CD4-positive, CD25-positive, alpha-beta regulatory T cell (primary cell): ENCODE results near the gene FRMD3. TPM values are rescaled to one million over a fixed set of nuclear protein-coding genes. Genes with fewer than 3 reads are reported as not detected.

ENCODE experiments used
- ATAC-seq, 2 donors: fragments of 150-1000 bp; cut with Tn5 transposase; one replicate each; pipeline ENCODE4 v1.10.0; 2021; ENCODE audit warnings: low read depth in 2 of 2, moderate number of reproducible peaks in 2 of 2, moderate library complexity in 1 of 2
- DNase-seq, 3 donors: peaks; one replicate each; pipeline versions ENCODE4 v3.0.0 to v3.0.0-alpha.2; 2012 to 2022; ENCODE audit warnings: mixed read lengths in 1 of 3
- H3K27ac ChIP-seq: one replicate; pipeline ENCODE4 v1.7.0; 2013; ENCODE audit warnings: mild to moderate bottlenecking, low read length; ENCODE audit not compliant: insufficient read depth, poor library complexity, severe bottlenecking
- H3K27me3 ChIP-seq: one replicate; pipeline ENCODE4 v1.7.0; 2013; ENCODE audit warnings: low read length; ENCODE audit not compliant: control insufficient read depth, insufficient read depth
- H3K36me3 ChIP-seq: one replicate; pipeline ENCODE4 v1.7.0; 2013; ENCODE audit warnings: mild to moderate bottlenecking, low read length, moderate library complexity; ENCODE audit not compliant: control insufficient read depth, insufficient read depth
- H3K4me1 ChIP-seq: 2 replicates; pipeline ENCODE4 v1.7.0; 2013; ENCODE audit warnings: mild to moderate bottlenecking, low read length; ENCODE audit not compliant: insufficient read depth, control insufficient read depth, poor library complexity, severe bottlenecking
- H3K4me3 ChIP-seq: one replicate; pipeline ENCODE4 v1.7.0; 2013; ENCODE audit warnings: low read depth, mild to moderate bottlenecking, low read length, moderate library complexity
- H3K9me3 ChIP-seq, 2 experiments: 1 replicate in 1 of 2; 2 replicates in 1 of 2; pipeline ENCODE4 v1.7.0; 2013; ENCODE audit warnings: low read length in 2 of 2, mild to moderate bottlenecking in 1 of 2, moderate library complexity in 1 of 2; ENCODE audit not compliant: control insufficient read depth in 2 of 2
- H3K27ac Mint-ChIP-seq, 3 donors: one replicate each; pipeline ENCODE4 v1.8.0; 2020 to 2022; ENCODE audit warnings: mild to moderate bottlenecking in 3 of 3, mixed read lengths in 3 of 3, moderate library complexity in 2 of 3
- H3K27me3 Mint-ChIP-seq: one replicate; pipeline ENCODE4 v1.8.0; 2022; ENCODE audit warnings: mild to moderate bottlenecking, mixed read lengths
- H3K36me3 Mint-ChIP-seq: one replicate; pipeline ENCODE4 v1.8.0; 2020; ENCODE audit warnings: mixed read lengths
- H3K4me1 Mint-ChIP-seq, 4 donors: one replicate each; pipeline ENCODE4 v1.8.0; 2020 to 2022; ENCODE audit warnings: mixed read lengths in 4 of 4, mild to moderate bottlenecking in 1 of 4
- H3K4me3 Mint-ChIP-seq, 4 donors: one replicate each; pipeline ENCODE4 v1.8.0; 2020 to 2022; ENCODE audit warnings: mild to moderate bottlenecking in 4 of 4, mixed read lengths in 4 of 4, moderate library complexity in 3 of 4
- H3K9me3 Mint-ChIP-seq, 7 donors: one replicate each; pipeline ENCODE4 v1.8.0; 2020 to 2022; ENCODE audit warnings: mixed read lengths in 7 of 7, mild to moderate bottlenecking in 3 of 7, moderate library complexity in 2 of 7
- polyA plus RNA-seq, 4 donors: library from polyadenylated mRNA; unstranded; fragments of 300-500 nt; fragmentation: Illumina TruSeq; gene quantifications; one replicate each; pipeline ENCODE4 v1.2.3, GENCODE V29; 2021
- total RNA-seq: library from RNA; stranded (reverse); gene quantifications from one replicate; pipeline ENCODE4 v1.2.3, GENCODE V29; 2022

Gene FRMD3
- total and polyA plus RNA-seq, 5 donors from 2014 or later, result 0.25 to 2.8 TPM; not detected in 3

GRCh38 chr9:83291196-83291595 lies 247.0 kb downstream of the FRMD3 start:
- H3K27ac Mint-ChIP-seq, result no peak overlapping the region
- Histone ChIP-seq H3K27me3 (no peaks in the 10 kb centered on the region), H3K4me1 (no peaks in the 10 kb centered on the region), H3K4me3 (no peak overlapping the region), H3K9me3 (no peaks in the 10 kb centered on the region), H3K27ac (no peak overlapping the region), H3K36me3 (no peaks in the 10 kb centered on the region)
- ATAC-seq (no peak), DNase-seq (no peak)
- H3K36me3 Mint-ChIP-seq, result peaks cover 4% of the 10 kb centered on the region
- H3K4me3 Mint-ChIP-seq, result no peak overlapping the region
- peaks cover 0 to 7% (median 0%) of the 10 kb centered on the region in 7 donors for H3K9me3 Mint-ChIP-seq
- no peaks in the 10 kb centered on the region for H3K27me3 Mint-ChIP-seq
- no peaks in the 10 kb centered on the region for H3K4me1 Mint-ChIP-seq

GRCh38 chr9:83290692-83291091 lies 247.5 kb downstream of the FRMD3 start:
- no peaks in the 10 kb centered on the region for H3K4me1 Mint-ChIP-seq
- Histone ChIP-seq H3K4me1 (no peaks in the 10 kb centered on the region), H3K27me3 (no peaks in the 10 kb centered on the region), H3K27ac (no peak overlapping the region), H3K36me3 (no peaks in the 10 kb centered on the region), H3K4me3 (no peak overlapping the region), H3K9me3 (no peaks in the 10 kb centered on the region)
- no peak overlapping the region for H3K27ac Mint-ChIP-seq
- no peak overlapping the region for H3K4me3 Mint-ChIP-seq
- peaks cover under 1% of the 10 kb centered on the region for H3K36me3 Mint-ChIP-seq
- DNase-seq, result no peak
- ATAC-seq, result no peak
- no peaks in the 10 kb centered on the region for H3K27me3 Mint-ChIP-seq
- H3K9me3 Mint-ChIP-seq, result peaks cover 0 to 5% (median 0%) of the 10 kb centered on the region in 7 donors

GRCh38 chr9:83287021-83287420 lies 251.2 kb downstream of the FRMD3 start:
- Mint-ChIP-seq H3K27me3 (no peaks in the 10 kb centered on the region), H3K4me3 (no peak overlapping the region), H3K9me3 (peaks cover 0 to 4% (median 0%) of the 10 kb centered on the region in 7 donors), H3K36me3 (no peaks in the 10 kb centered on the region), H3K27ac (no peak overlapping the region), H3K4me1 (no peaks in the 10 kb centered on the region)
- Histone ChIP-seq H3K4me1 (no peaks in the 10 kb centered on the region), H3K36me3 (no peaks in the 10 kb centered on the region), H3K9me3 (no peaks in the 10 kb centered on the region), H3K27ac (no peak overlapping the region), H3K4me3 (no peak overlapping the region), H3K27me3 (no peaks in the 10 kb centered on the region)
- DNase-seq (no peak), ATAC-seq (no peak)

- H3K27me3 ChIP-seq, result no peaks in the 10 kb centered on the region
Observed at GRCh38 chr9:83285445-83286225, 252.6 kb downstream of the FRMD3 start.

GRCh38 chr9:83284746-83285145 lies 253.5 kb downstream of the FRMD3 start:
- Mint-ChIP-seq H3K27ac (no peak overlapping the region), H3K36me3 (no peaks in the 10 kb centered on the region), H3K9me3 (peaks cover 0 to 2% (median 0%) of the 10 kb centered on the region in 7 donors), H3K4me1 (no peaks in the 10 kb centered on the region), H3K4me3 (no peak overlapping the region), H3K27me3 (no peaks in the 10 kb centered on the region)
- Histone ChIP-seq H3K27me3 (no peaks in the 10 kb centered on the region), H3K9me3 (no peaks in the 10 kb centered on the region), H3K4me3 (no peak overlapping the region), H3K4me1 (no peaks in the 10 kb centered on the region), H3K36me3 (no peaks in the 10 kb centered on the region), H3K27ac (no peak overlapping the region)
- DNase-seq (no peak), ATAC-seq (no peak)

More at GRCh38 chr9:83285445-83286225, 252.6 kb downstream of the FRMD3 start:
- no peaks in the 10 kb centered on the region for H3K27me3 Mint-ChIP-seq
- no peaks in the 10 kb centered on the region for H3K36me3 Mint-ChIP-seq
- H3K27ac ChIP-seq, result no peak overlapping the region
- no peaks in the 10 kb centered on the region for H3K9me3 ChIP-seq
- peaks cover 0 to 3% (median 0%) of the 10 kb centered on the region in 7 donors for H3K9me3 Mint-ChIP-seq
- no peak overlapping the region for H3K4me3 Mint-ChIP-seq
- no peaks in the 10 kb centered on the region for H3K36me3 ChIP-seq
- no peaks in the 10 kb centered on the region for H3K4me1 ChIP-seq
- H3K4me1 Mint-ChIP-seq, result no peaks in the 10 kb centered on the region
- ATAC-seq (no peak), DNase-seq (no peak)
- no peak overlapping the region for H3K27ac Mint-ChIP-seq
- H3K4me3 ChIP-seq, result no peak overlapping the region

- no peaks in the 10 kb centered on the region for H3K27me3 Mint-ChIP-seq
- no peak overlapping the region for H3K4me3 Mint-ChIP-seq
- no peaks in the 10 kb centered on the region for H3K36me3 Mint-ChIP-seq
- Histone ChIP-seq H3K9me3 (no peaks in the 10 kb centered on the region), H3K36me3 (no peaks in the 10 kb centered on the region), H3K27me3 (no peaks in the 10 kb centered on the region), H3K4me3 (no peak overlapping the region), H3K27ac (no peak overlapping the region), H3K4me1 (no peaks in the 10 kb centered on the region)
- peaks cover 0 to 4% (median 2%) of the 10 kb centered on the region in 7 donors for H3K9me3 Mint-ChIP-seq
- no peaks in the 10 kb centered on the region for H3K4me1 Mint-ChIP-seq
- ATAC-seq (no peak), DNase-seq (no peak)
- H3K27ac Mint-ChIP-seq, result no peak overlapping the region
Observed at GRCh38 chr9:83283528-83283927, 254.7 kb downstream of the FRMD3 start.

GRCh38 chr9:83281306-83282255 lies 256.6 kb downstream of the FRMD3 start:
- Mint-ChIP-seq H3K27me3 (no peaks in the 10 kb centered on the region), H3K4me3 (no peak overlapping the region), H3K4me1 (no peaks in the 10 kb centered on the region), H3K36me3 (no peaks in the 10 kb centered on the region), H3K27ac (no peak overlapping the region), H3K9me3 (peaks cover 0 to 4% (median 2%) of the 10 kb centered on the region in 7 donors)
- H3K4me3 ChIP-seq, result no peak overlapping the region
- H3K27me3 ChIP-seq, result no peaks in the 10 kb centered on the region
- ATAC-seq, result no peak
- H3K27ac ChIP-seq, result no peak overlapping the region
- H3K4me1 ChIP-seq, result no peaks in the 10 kb centered on the region
- no peaks in the 10 kb centered on the region for H3K36me3 ChIP-seq
- no peak for DNase-seq
- no peaks in the 10 kb centered on the region for H3K9me3 ChIP-seq
